Stimulated activated CD8-positive, alpha-beta memory T cell treated with anti-CD3 and anti-CD28 coated beads, Interleukin-12 subunit alpha, Interleukin-12 subunit beta, amount 100 ng/mL, for 24 hours (primary cell): Measurements from ENCODE around the gene OR2S2.

Experiments
- DNase-seq: peaks from one replicate; pipeline ENCODE4 v3.0.0-alpha.2; 2020; ENCODE audit errors: extremely low read depth

The OR2S2 gene

DNA sequence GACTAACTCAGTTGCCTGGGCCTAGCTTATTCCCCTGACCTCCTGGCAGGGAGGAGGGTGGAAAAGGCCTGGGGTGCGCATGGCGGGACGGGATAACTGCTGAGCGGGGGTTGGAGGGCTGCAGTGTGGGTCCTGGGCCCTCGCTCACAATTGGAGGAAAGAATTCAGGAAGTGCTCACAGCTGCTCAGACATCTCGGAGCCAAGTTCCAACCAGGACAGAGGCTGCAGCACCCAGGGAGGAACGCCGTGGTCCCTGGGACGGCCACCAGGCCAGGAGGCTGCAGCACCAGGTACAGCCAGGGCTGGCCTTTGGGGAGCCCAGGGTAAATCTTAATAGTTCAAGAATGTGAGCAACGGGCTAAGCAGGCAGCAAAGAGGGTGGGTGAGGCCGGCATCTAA lies 48.7 kb downstream of the OR2S2 start, which contains the start of gene SPAAR:
Gene SPAAR, plus strand, starts transcription at position 217 of the 400 bp plus-strand sequence. CDS start 974 bp downstream, outside the sequence.
- DNase-seq: no peak

GRCh38 chr9:35908504-35909125 lies 49.3 kb downstream of the OR2S2 start:
- DNase-seq: no peak

DNA sequence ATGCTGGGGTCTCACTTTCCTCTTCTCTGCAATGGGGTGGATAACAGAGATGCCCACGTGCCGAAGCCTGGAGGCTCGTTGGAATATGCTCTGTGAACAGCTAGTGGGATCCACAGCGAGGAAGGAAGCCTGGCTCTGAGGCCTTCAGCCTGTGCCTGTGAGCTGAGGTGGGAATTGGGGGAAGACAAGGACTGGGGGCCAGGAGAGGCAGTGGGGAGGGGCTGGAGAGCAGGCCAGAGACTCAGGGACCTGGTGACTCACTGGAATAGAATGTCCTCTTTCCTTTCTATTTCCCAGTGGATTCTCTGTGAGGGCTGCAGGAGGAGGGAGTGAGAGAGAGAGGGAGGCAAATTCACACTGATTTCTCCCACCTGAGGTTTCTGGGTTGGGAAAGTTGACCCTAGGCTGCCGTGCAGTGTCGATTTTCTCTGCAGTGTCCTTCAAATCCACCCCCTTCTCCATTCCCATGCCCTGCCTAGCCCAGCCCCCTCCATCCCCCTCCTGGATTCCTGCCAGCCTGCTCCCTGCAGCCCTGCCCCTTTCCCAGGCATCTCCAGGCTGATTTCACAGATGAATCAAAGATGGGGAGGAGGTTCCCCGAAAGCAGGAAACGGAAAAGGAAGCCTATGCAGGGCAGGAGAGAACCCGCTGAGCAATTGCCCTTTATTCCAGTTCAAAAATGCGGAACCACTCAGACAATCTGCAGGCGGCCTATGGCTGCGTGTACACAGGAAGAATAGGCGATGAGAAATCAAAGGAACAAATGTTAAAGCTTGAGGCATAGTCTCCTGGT lies 50.0 kb downstream of the OR2S2 start:
- no peak for DNase-seq
